Measurements from ENCODE around the gene USF2.

DNA sequence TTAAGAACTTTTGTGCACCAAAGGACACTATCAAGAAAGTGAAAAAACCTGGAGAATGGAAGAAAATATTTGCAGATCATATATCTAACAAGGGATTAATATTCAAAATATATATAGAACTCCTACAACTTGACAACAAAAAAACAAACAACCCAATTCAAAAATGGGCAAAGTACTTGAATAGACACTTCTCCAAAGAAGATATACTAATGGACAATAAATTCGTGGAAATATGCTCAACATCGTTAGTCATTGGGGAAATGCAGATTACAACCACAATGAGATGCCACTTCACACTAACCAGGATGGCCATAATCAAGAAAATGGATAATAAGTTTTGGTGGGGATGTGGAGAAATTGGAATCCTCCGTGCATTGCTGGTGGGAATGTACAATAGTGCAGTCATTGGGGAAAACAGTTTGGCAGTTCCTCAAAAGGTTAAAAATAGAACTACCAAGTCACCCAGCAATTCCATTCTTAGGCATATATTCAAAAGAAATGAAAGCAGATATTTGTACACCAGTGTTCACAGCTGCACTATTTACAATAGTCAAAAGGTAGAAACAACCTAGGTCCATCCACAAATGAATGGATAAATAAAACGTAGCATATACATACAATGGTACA lies 22.2 kb upstream of the USF2 start:
- TF ChIP-seq, protein P1, sequence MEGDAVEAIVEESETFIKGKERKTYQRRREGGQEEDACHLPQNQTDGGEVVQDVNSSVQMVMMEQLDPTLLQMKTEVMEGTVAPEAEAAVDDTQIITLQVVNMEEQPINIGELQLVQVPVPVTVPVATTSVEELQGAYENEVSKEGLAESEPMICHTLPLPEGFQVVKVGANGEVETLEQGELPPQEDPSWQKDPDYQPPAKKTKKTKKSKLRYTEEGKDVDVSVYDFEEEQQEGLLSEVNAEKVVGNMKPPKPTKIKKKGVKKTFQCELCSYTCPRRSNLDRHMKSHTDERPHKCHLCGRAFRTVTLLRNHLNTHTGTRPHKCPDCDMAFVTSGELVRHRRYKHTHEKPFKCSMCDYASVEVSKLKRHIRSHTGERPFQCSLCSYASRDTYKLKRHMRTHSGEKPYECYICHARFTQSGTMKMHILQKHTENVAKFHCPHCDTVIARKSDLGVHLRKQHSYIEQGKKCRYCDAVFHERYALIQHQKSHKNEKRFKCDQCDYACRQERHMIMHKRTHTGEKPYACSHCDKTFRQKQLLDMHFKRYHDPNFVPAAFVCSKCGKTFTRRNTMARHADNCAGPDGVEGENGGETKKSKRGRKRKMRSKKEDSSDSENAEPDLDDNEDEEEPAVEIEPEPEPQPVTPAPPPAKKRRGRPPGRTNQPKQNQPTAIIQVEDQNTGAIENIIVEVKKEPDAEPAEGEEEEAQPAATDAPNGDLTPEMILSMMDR (IDR thresholded peaks at IDR 0.05) = no peak
- no peak for TF ChIP-seq SIN3A (IDR thresholded peaks at IDR 0.05; ENCODE audit: borderline replicate concordance, low read depth, low read length)
- no peak for TF ChIP-seq FOSL2 (IDR thresholded peaks at IDR 0.05; ENCODE audit: borderline replicate concordance, low read depth)
- TF ChIP-seq IRF3 (IDR thresholded peaks at IDR 0.05; ENCODE audit: low read depth, low read length) = no peak
